Lung (tissue), 12 donors: ENCODE data around the gene GNAT1. TPM values are rescaled to one million over a fixed set of nuclear protein-coding genes. Genes with fewer than 3 reads are reported as not detected.
A peak's percentile ranks its signal among the peaks of the same experiment; 100 is the strongest.

ENCODE experiments used
- ATAC-seq: fragments of 200-7000 bp; cut with Tn5 transposase; one replicate; pipeline ENCODE4 v1.9.1; 2020; ENCODE audit warnings: moderate number of reproducible peaks; ENCODE audit not compliant: insufficient read depth, low FRiP score
- DNase-seq, 3 donors: peaks; one replicate each; pipeline ENCODE4 v3.0.0-alpha.2; 2013 to 2017
- H3K27ac ChIP-seq, 2 donors: one replicate each; pipeline ENCODE4 v1.5.1; 2013; ENCODE audit warnings: mild to moderate bottlenecking in 2 of 2, moderate library complexity in 2 of 2, control low read depth in 1 of 2, inconsistent platforms in 1 of 2, low read depth in 1 of 2, low read length in 1 of 2
- H3K27me3 ChIP-seq, 3 donors: one replicate each; pipeline ENCODE4 v1.5.1; 2013; ENCODE audit warnings: low read length in 2 of 3; ENCODE audit not compliant: control insufficient read depth in 3 of 3, insufficient read depth in 3 of 3
- H3K36me3 ChIP-seq, 4 donors: one replicate each; pipeline ENCODE4 v1.5.1; 2013; ENCODE audit warnings: low read length in 4 of 4, mild to moderate bottlenecking in 1 of 4, moderate library complexity in 1 of 4; ENCODE audit not compliant: control insufficient read depth in 4 of 4, insufficient read depth in 4 of 4
- H3K4me1 ChIP-seq, 5 donors: one replicate each; pipeline ENCODE4 v1.5.1; 2013; ENCODE audit warnings: low read length in 5 of 5, mild to moderate bottlenecking in 2 of 5, moderate library complexity in 1 of 5; ENCODE audit not compliant: control insufficient read depth in 5 of 5, insufficient read depth in 5 of 5
- H3K4me3 ChIP-seq: one replicate; pipeline ENCODE4 v1.5.1; 2013; ENCODE audit warnings: mild to moderate bottlenecking, control low read depth, moderate library complexity
- H3K9ac ChIP-seq, 2 donors: one replicate each; pipeline ENCODE4 v1.5.1; 2013; ENCODE audit warnings: low read length in 2 of 2, control low read depth in 1 of 2; ENCODE audit not compliant: insufficient read depth in 1 of 2
- H3K9me3 ChIP-seq, 4 donors: one replicate each; pipeline ENCODE4 v1.5.1; 2013; ENCODE audit warnings: low read length in 3 of 4, mild to moderate bottlenecking in 1 of 4, moderate library complexity in 1 of 4; ENCODE audit not compliant: control insufficient read depth in 4 of 4, insufficient read depth in 3 of 4
- CTCF ChIP-seq: IDR thresholded peaks from 2 replicates; pipeline ENCODE4 v1.5.1; 2012; ENCODE audit warnings: mild to moderate bottlenecking; ENCODE audit errors: control extremely low read depth, extremely low read depth
- WGBS, 2 donors: extraction: QIAGEN DNeasy Blood & Tissue Kit; methylation state at CpG; one replicate each; pipeline ENCODE4 v1.1.7; 2013; 5-methylcytosine and 5-hydroxymethylcytosine counted together
- polyA plus RNA-seq, 2 donors: library from polyadenylated mRNA; stranded (reverse); fragments of 200-250 nt; gene quantifications; one replicate each; pipeline ENCODE4 v1.2.1, GENCODE V29; 2013
- total RNA-seq, 2 donors: library from RNA; depleted of rRNA in 1 of 2; stranded (reverse); fragments of >200 nt in 1 of 2; gene quantifications; one replicate each; pipeline ENCODE4 v1.2.1, GENCODE V29; 2014 to 2021
- donor health status: control.
- donor health status: control.
- donor health status: Bipolar disorder and iron deficiency.
- donor health status: healthy.
- donor health status: DM: yes; HTN: yes; CAD: no.

Gene GNAT1
- total and polyA plus RNA-seq, 4 donors = 0.05 to 0.16 TPM; not detected in 2

- no peaks in the 10 kb centered on the region for H3K9me3 ChIP-seq
- peaks cover 0 to 2% (median 0%) of the 10 kb centered on the region in 4 donors for H3K36me3 ChIP-seq
- H3K4me1 ChIP-seq = peaks cover 0 to 62% (median 18%) of the 10 kb centered on the region in 5 donors
- no peak overlapping the region for H3K9ac ChIP-seq
- TF ChIP-seq CTCF = peak; percentile 14
- WGBS, 2 donors = 1 to 4% methylated on average over 22 to 34 of the region's 34 CpGs
- DNase-seq (peak in 1 of 3 donors; percentile 58), ATAC-seq (no peak)
- H3K27ac ChIP-seq = no peak overlapping the region
- H3K27me3 ChIP-seq = no peaks in the 10 kb centered on the region
- peak overlapping the region; percentile 24 for H3K4me3 ChIP-seq
Observed at GRCh38 chr3:50154476-50154839, 37.0 kb upstream of the GNAT1 start.

DNA sequence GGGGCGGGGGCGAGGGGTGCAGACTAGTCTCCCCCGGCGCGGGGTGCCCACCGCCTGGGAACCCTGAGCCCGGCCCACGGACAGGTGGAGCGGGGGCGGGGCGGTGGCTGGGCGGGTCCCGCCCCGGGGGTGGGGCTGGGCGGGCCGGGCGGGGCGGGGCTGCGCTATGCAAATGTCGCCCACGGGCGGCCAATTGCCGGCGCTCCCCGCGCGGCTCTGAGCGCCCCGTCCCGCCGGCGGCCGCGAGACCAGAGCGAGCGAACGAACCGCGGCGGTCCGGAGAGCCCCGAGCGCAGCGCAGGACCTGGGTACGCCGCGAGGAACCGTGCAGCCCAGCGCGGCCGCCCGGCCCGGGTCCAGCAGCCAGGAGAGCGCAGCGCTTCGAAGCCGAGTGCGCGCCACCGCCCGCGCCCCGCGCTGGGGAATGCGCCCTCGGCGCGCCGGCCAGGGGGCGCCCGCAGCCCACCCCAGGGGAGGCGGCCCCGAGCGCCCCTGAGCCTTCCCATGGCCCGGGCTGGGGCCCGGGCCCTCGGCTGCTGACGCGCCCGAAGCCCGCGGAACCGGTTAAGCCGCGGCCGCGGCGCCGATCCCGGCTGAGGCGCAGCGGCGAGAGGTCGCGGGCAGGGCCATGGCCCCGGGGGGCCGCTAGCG, 36.4 kb upstream of the GNAT1 start, which contains the start of gene SEMA3F:
SEMA3F (plus strand) TSS at position 485 of the 651 bp plus-strand sequence. CDS start 4,299 bp downstream, outside the sequence.
- 0 to 1% methylated on average over 37 to 98 of the region's 98 CpGs for WGBS, 2 donors
- Histone ChIP-seq H3K9ac (peak within 1 kb of the TSS; percentile 21 to 34), H3K9me3 (no peaks in the 10 kb centered on the region), H3K36me3 (peaks cover 0 to 5% (median 2%) of the 10 kb centered on the region in 4 donors), H3K4me3 (peak within 1 kb of the TSS; percentile 74), H3K27me3 (no peaks in the 10 kb centered on the region), H3K4me1 (peaks cover 0 to 58% (median 20%) of the 10 kb centered on the region in 5 donors), H3K27ac (peak within 1 kb of the TSS; percentile 75 to 76)
- ATAC-seq = peak; percentile 84
- no peak for TF ChIP-seq CTCF
- DNase-seq = peak; percentile 71 to 84 (median 75)

GRCh38 chr3:50155491-50155878, 35.9 kb upstream of the GNAT1 start:
- ATAC-seq (no peak), DNase-seq (no peak)
- H3K4me1 ChIP-seq = peaks cover 0 to 53% (median 25%) of the 10 kb centered on the region in 5 donors

More at GRCh38 chr3:50155491-50155878, 35.9 kb upstream of the GNAT1 start:
- Histone ChIP-seq H3K4me3 (peak overlapping the region; percentile 74), H3K36me3 (peaks cover 0 to 10% (median 2%) of the 10 kb centered on the region in 4 donors), H3K27ac (peak overlapping the region; percentile 75 to 76), H3K9ac (peak overlapping the region in 1 of 2 donors; percentile 21), H3K9me3 (no peaks in the 10 kb centered on the region), H3K27me3 (no peaks in the 10 kb centered on the region)
- 0 to 1% methylated on average over 12 to 37 of the region's 37 CpGs for WGBS, 2 donors
- no peak for TF ChIP-seq CTCF
